Fibroblast of skin of back (primary cell): Measurements from ENCODE around the gene KIF26B.
A peak's percentile ranks its signal among the peaks of the same experiment; 100 is the strongest.
"Not testable (repeated sequence)": the region's sequence is repeated elsewhere in the genome, so short reads cannot be mapped to it uniquely, and the experiment has no call there.

Experiments
- DNase-seq: peaks from one replicate; pipeline ENCODE4 v3.0.0-alpha.2; 2013

The KIF26B gene

GRCh38 chr1:245288796-245289195, 134.0 kb downstream of the KIF26B start:
- DNase-seq, result no peak

GRCh38 chr1:245290836-245291235, 136.1 kb downstream of the KIF26B start:
- no peak for DNase-seq

GRCh38 chr1:245291351-245291750, 136.6 kb downstream of the KIF26B start:
- DNase-seq, result no peak

GRCh38 chr1:245292141-245292540, 137.4 kb downstream of the KIF26B start:
- DNase-seq, result no peak

GRCh38 chr1:245292553-245292952, 137.8 kb downstream of the KIF26B start:
- DNase-seq, result no peak

- DNase-seq, result no peak
Measured at GRCh38 chr1:245294020-245294419, 139.2 kb downstream of the KIF26B start.

GRCh38 chr1:245298781-245299180, 144.0 kb downstream of the KIF26B start:
- DNase-seq, result no peak

- no peak for DNase-seq
Measured at GRCh38 chr1:245301162-245301580, 146.4 kb downstream of the KIF26B start.

- DNase-seq, result no peak
Measured at GRCh38 chr1:245301921-245302320, 147.1 kb downstream of the KIF26B start.

GRCh38 chr1:245304698-245305097, 149.9 kb downstream of the KIF26B start:
- DNase-seq, result no peak

GRCh38 chr1:245306020-245306419, 151.2 kb downstream of the KIF26B start:
- DNase-seq, result no peak

- no peak for DNase-seq
Measured at GRCh38 chr1:245306628-245307410, 152.0 kb downstream of the KIF26B start.

- DNase-seq, result peak; percentile 40
Measured at GRCh38 chr1:245310571-245311531, 156.1 kb downstream of the KIF26B start.

GRCh38 chr1:245311887-245312536, 157.2 kb downstream of the KIF26B start:
- no peak for DNase-seq

- no peak for DNase-seq
Measured at GRCh38 chr1:245313576-245313975, 158.8 kb downstream of the KIF26B start.

- DNase-seq, result no peak
Measured at GRCh38 chr1:245316784-245317183, 162.0 kb downstream of the KIF26B start.

GRCh38 chr1:245317217-245317616, 162.4 kb downstream of the KIF26B start:
- DNase-seq, result no peak

- DNase-seq, result no peak
Measured at GRCh38 chr1:245319094-245319493, 164.3 kb downstream of the KIF26B start.

- DNase-seq, result no peak
Measured at GRCh38 chr1:245322673-245323072, 167.9 kb downstream of the KIF26B start.

GRCh38 chr1:245323765-245324164, 169.0 kb downstream of the KIF26B start:
- DNase-seq, result not testable (repeated sequence)

- no peak for DNase-seq
Measured at GRCh38 chr1:245325922-245326795, 171.4 kb downstream of the KIF26B start.

- DNase-seq, result no peak
Measured at GRCh38 chr1:245327360-245327759, 172.6 kb downstream of the KIF26B start.
